Effector CD8-positive, alpha-beta T cell (primary cell): ENCODE data around the gene PDS5B.
"Not testable (repeated sequence)": the region's sequence is repeated elsewhere in the genome, so short reads cannot be mapped to it uniquely, and the experiment has no call there.

Source experiments
- DNase-seq: peaks from one replicate; lab custom pipeline; 2025; lab: John Stamatoyannopoulos, UW

PDS5B gene

DNA sequence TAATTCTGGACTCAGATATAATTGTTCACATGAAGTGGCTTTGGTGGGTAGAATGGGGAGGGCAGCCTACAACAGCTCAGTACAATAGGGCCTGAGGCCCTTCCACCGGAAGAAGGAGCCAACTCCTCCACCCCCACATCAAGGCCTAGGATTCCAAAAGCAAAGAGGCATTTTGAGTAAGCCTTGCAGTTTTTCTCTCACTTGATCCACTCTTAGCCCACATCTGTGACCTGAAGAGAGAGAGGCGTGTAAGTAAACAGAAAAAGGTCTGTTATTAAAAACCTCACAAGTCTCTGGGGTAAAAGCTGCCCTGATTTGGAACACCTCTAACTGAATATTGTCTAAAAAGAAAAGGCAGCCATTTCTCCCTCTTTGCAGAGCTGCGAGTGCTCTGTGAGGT, 215.9 kb downstream of the PDS5B start:
- DNase-seq: no peak

DNA sequence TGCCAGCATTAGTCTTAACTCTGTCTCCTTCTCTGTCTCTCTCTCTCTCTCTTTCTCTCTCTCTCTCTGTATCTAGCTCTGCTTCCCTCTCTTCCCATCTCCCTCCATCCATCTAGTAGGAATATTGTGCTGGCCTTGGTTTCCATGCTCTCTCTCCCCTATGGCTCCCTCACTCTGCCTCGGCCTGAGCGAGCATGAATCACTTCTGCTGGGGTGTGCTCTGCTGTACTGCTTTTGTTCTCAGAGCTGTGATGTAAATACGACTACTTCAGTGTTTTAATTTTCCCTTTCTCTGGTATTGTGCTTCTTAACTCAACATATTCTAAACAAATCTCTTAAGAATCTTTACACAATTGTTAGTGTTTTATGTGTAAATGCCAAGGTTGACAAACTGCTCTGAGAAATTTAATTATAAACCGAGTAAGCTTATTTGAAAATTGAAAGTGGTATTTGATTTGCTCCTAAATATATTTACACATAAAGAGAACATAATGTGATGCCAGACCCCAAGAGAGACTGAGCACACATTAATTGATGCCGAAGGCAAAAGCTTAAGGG, 218.5 kb downstream of the PDS5B start:
- DNase-seq: no peak

DNA sequence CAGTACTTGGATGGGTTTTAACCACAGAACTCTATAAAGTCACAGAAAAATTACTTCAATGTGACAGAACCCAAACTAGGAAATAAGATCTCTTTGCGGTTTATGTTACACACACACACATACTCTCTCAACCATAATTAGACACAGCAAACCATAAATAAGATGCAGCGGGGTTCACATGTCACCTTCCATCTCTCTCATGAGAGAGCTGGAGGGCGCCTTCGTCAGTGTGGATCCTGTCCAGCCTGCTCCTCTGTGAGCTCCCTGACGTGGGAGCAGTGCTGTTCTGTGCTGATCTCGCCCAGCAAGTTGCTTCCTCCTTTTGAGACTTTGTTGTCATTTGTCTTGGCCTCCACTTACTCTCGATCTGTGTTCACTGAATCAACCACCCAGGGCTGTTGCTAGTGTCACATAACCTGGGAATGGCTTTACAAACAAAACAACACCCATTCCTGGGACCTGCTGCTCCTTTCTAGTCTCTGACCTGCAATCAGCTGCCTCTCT, 225.1 kb downstream of the PDS5B start:
- DNase-seq: no peak

DNA sequence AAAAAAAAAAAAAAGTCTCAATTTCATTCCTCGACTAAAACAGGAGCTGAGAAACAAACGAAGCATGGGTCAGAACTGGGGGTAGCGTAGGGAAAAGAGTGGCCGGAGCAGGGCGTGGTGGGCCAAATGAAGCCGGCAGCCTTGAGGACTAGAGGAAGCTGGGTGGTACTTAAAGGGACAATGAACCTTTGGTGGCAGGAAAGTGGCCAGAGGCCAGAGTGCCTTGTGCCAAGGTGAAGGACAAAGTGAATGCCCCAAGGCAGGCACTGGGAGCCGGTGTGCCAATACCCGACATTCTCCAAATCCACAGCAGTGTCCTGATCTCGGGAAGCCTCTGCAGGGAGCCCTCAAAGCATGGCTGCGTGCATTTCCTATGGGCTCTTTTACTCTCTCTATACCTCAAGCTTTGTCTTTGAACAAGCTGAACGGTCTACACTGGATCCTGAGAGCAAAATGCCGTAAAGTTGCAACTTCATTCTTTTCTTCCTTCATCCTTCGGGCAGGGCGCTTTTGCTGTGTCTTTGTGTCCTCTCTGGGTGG, 235.0 kb downstream of the PDS5B start:
- DNase-seq: no peak

DNA sequence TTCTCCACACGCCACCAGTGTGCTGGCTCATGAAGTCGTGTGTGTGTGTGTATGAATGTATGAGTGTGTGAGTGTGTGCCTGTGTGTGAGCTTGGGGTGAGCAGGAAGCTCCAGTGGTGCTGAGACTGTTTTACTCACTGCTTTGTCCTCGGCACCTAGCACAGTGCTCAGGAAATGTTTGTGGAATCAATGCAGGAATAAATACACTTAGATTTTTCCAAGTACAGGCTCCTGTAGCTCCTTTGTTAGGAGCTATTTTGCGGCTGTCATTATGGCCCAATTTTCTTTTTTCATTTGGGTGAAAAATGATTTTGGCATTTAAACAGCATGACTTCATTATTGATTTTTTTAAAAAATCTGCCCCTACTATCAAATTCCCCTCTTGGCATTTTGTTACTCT, 236.5 kb downstream of the PDS5B start:
- DNase-seq: no peak

DNA sequence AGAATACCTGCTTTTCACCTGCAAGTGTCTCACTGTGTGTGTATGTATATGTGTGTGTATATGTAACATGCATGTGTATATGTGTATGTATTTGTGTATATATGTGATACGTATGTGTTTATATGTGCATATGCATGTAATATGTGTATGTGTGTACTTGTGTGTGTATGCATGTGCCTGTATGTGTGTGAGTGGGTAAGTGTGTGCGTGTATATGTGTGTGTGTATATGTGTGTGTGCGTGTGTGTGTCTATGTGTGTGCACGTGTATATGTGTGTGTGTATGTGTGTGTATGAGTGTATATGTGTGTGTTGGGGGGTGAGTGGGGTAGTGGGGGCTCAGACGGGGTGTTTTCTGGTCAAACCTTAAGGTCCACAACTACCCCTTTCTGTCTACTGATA, 237.3 kb downstream of the PDS5B start:
- no peak for DNase-seq

DNA sequence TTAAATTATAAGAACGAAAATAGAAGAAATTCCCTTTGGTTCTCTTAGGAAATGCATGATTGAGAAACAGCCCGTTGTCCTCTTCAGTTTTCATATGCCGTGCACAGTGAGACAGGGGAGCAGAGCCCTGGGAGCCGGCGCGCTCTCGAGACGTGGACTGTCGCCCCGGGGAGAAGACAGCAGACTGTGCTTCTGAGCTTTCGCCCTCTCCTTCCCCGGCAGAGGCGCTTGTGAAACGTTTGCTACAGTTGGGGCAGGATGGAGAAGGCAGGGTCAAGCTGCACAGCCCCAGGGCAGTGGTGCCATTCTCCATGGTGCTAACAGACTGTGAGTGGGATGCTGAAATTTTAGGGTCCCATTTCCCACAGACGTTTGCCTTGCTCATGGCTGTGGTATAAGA, 237.8 kb downstream of the PDS5B start:
- DNase-seq: no peak

DNA sequence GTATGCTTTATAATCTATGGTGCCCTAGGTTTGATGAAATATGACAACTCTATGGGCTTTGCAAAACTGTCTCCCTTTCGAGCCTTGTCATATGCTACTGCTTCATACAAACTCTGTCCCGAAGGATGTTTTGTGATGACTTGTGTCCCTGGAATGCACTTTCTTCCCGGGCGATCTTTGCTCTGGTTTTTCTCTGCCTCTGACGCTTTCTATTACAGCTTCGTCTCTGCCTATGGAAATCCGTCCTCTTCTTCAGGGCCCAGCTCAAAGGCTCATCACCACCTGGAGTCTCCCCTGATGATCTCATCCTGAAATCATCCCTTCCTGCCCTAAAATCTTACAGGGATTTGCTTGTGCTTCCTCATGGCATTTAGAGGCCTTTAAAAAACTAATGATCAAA, 238.4 kb downstream of the PDS5B start:
- no peak for DNase-seq

DNA sequence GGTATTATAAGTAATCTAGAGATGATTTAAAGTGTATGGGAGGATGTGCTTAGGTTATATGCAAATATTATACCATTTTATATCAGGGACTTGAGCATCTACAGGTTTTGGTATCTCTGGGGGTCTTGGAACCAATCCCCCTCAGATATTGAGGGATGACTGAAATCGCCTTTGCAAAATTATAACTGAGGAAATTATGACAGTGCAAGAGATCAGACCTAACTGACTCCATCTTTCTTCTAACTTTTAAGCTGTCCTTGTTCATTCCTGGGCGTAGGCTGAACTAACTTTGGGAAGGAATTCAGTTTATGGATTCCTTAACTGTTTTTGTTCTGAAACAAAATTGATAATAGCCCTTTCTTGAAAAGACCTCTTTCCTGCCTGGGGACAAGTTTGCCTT, 239.2 kb downstream of the PDS5B start:
- no peak for DNase-seq

DNA sequence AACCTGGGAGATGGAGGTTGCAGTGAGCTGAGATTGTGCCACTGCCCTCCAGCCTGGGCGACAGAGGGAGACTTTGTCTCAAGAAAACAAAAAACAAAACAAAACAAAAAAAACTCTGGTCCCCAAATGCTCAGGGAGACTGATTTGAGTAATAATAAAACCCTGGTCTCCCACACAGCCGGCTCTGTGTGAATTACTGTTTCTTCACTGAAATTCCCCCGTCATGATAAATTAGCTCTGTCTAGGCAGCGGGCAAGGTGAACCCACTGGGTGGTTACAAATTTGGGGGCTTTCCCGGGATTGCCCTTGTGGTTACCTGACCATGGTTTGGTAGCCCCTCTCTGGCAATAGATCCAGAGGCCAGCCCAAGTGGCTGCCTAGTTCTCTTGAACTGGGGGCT, 240.1 kb downstream of the PDS5B start:
- DNase-seq: not testable (repeated sequence)
